ENCODE results near the gene MPI. TPM values are rescaled to one million over a fixed set of nuclear protein-coding genes. Genes with fewer than 3 reads are reported as not detected.
A peak's percentile ranks its signal among the peaks of the same experiment; 100 is the strongest.

The MPI gene
- total RNA-seq (2021; fragmentation: NEBNext Ultra II Directional; extraction: Animal tissue kit (Norgen Biotek cat#: 25700)): 10 to 100 TPM; 32.3 to 43.0 (median 35.4) TPM
- long read RNA-seq, full-length matches to known transcripts: 26 of 33 reads
- long read RNA-seq, partial matches to known transcripts: 4 of 33 reads
- long read RNA-seq, other reads (novel, unspliced or antisense): 3 of 33 reads

DNA sequence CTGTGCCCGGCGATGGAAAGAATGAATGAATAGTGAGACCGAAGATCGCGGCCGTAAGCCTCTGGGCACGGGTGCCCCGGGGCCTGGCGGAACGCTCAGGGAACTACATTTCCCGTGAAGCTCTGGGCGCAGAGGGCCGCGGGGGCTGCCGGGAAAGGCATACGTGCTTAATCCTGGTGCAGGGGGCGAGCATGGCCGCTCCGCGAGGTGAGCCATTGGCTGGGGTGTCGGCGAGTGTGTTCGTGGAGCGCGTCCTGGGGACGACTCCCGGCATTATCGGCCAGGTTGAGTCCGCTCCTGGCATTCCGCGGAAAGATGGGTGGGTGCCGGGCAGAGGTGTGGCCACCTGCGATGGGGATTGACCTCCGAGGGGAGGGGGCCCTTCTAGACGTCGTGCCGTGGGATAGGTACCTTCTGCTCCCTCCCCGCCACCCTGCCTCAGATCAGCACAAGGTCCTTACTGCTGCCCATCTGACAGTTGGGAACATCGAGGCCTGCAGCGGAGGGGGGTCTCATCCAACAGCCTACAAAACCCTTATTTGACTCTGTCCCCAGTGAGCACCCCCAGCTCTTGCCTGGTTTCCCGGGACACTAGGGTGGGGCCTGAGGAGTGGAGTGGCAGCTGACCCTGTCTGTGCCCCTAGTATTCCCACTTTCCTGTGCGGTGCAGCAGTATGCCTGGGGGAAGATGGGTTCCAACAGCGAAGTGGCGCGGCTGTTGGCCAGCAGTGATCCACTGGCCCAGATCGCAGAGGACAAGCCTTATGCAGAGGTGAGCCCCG, at the start of gene MPI:
Gene MPI, plus strand, starts transcription at position 160 of the 782 bp plus-strand sequence. Its CDS starts 32 bp downstream, at position 192.
- peaks cover 29% of the 10 kb centered on the region for H3K4me1 Mint-ChIP-seq (ENCODE audit: low read depth)
- TF ChIP-seq CTCF (IDR thresholded peaks at IDR 0.05): no peak; the same call in 1 of the 2 replicates
- peaks cover 13% of the 10 kb centered on the region; the same call in 1 of the 2 replicates for H3K36me3 Mint-ChIP-seq (ENCODE audit: low read depth)
- H3K27me3 Mint-ChIP-seq (ENCODE audit: insufficient read depth): peaks cover 2% of the 10 kb centered on the region; the same call in 1 of the 2 replicates
- DNase-seq: peak; percentile 72
- H3K4me3 Mint-ChIP-seq: peak within 1 kb of the TSS; percentile 91
- peak within 1 kb of the TSS; percentile 69 for H3K27ac Mint-ChIP-seq
- no peaks in the 10 kb centered on the region for H3K9me3 Mint-ChIP-seq

GRCh38 chr15:74840851-74841775, 48.7 kb upstream of the MPI start:
- Mint-ChIP-seq H3K9me3 (no peaks in the 10 kb centered on the region), H3K27me3 (ENCODE audit: insufficient read depth) (no peaks in the 10 kb centered on the region; the same call in 1 of the 2 replicates), H3K27ac (no peak overlapping the region), H3K4me1 (ENCODE audit: low read depth) (peaks cover 17% of the 10 kb centered on the region; the same call in 1 of the 2 replicates), H3K4me3 (no peak overlapping the region), H3K36me3 (ENCODE audit: low read depth) (no peaks in the 10 kb centered on the region)
- TF ChIP-seq CTCF (IDR thresholded peaks at IDR 0.05): no peak
- no peak for DNase-seq

- H3K27ac Mint-ChIP-seq: no peak overlapping the region
- H3K36me3 Mint-ChIP-seq (ENCODE audit: low read depth): no peaks in the 10 kb centered on the region
- no peak for DNase-seq
- H3K9me3 Mint-ChIP-seq: no peaks in the 10 kb centered on the region
- no peak for TF ChIP-seq CTCF (IDR thresholded peaks at IDR 0.05)
- no peaks in the 10 kb centered on the region; the same call in 1 of the 2 replicates for H3K27me3 Mint-ChIP-seq (ENCODE audit: insufficient read depth)
- H3K4me3 Mint-ChIP-seq: peak overlapping the region; percentile 94
- H3K4me1 Mint-ChIP-seq (ENCODE audit: low read depth): peaks cover 17% of the 10 kb centered on the region; the same call in 1 of the 2 replicates
Observed at GRCh38 chr15:74841891-74842373, 47.9 kb upstream of the MPI start.

DNA sequence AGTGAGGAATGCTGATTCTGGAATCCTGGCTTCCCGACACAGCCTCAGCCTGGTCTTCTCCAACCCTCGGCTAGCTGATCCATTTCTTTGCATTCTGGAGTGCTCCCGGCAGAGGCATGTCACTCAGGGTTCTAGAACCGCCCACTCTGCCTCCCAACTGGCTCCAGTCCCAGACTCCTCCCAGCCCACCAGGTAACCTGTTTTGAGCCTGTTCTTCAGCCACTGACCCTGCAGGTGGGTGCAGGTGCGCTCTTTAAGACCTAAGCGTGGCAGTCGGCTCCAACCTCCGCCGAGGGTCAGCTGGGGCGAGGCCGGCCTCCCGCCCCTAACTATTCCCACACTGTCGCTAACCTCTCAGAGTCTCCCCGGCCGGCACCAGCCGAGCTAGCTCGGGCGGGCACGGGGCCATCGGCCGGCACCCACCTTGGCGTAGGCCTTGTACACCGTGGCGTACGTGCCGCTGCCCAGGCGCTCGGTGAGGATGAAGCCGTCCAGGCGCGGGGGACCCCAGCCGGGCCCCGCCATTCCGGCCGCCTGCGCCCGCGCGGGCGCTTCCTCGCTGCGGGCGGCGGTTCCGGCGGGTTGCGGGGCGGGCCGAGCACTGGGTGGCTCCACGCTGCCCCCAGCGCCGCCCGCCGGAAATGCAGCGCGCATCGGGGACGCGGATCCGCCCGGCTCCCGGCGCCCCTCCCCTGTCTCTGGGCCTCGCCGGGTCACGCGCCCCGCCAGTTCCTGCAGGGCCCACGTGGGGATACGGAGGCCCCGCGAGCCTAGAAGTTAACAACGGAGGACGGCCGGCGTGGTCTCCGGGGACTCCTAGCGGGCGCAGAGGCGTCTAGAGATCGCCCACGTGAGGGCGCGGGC, 47.0 kb upstream of the MPI start, which contains the start of gene ULK3:
Gene ULK3, minus strand, starts transcription at position 576 of the 864 bp plus-strand sequence. Its CDS starts 51 bp downstream, at position 525.
- peak within 1 kb of the TSS; percentile 81 for H3K27ac Mint-ChIP-seq
- DNase-seq: peak; percentile 79
- peak within 1 kb of the TSS; percentile 94 for H3K4me3 Mint-ChIP-seq
- H3K9me3 Mint-ChIP-seq: no peaks in the 10 kb centered on the region
- H3K4me1 Mint-ChIP-seq (ENCODE audit: low read depth): peaks cover 17% of the 10 kb centered on the region; the same call in 1 of the 2 replicates
- peaks cover 4% of the 10 kb centered on the region; the same call in 1 of the 2 replicates for H3K36me3 Mint-ChIP-seq (ENCODE audit: low read depth)
- H3K27me3 Mint-ChIP-seq (ENCODE audit: insufficient read depth): no peaks in the 10 kb centered on the region; the same call in 1 of the 2 replicates
- TF ChIP-seq CTCF (IDR thresholded peaks at IDR 0.05): peak; percentile 82
